ENCODE data around the gene GFY.

DNA sequence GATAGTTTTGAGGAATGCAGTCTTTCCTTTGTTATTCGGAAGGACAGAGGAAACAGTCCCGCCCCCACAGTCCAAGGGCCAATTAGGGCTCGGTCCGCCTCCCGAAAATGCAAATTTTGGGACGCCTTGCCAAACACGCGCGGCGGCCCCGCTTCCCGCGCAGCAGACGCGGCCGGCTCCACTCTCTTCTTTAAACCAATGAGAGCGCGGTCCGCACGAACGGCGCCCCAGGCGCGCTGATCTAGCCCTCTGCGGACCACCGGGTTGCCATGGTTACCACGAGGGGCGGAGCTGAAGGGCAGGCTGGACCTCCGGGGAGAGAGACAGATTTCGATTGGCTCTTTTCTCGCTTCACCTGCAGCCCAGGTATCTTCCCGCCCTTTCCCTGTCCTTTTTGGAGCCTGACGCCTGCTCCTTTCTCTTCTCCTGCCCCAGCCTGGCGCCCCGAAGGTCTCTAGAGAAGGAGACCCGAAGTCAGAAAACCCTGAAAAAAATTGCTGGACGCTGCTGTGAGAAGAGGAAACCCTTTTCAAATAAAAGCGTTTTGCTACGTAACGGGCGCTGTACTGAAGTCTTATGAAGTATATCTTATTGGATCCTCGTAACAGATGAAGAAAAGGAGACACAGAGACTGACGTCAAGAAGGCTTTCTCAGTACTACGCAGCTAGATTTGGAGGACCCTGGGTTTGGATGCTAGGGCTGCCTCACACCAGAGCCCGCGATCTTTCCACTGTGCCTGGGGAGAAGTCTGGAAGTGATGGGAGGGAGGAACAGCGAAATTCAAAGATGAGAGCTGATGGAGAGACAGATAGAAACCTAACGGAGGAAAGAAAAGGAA, 3.9 kb upstream of the GFY start:
- TF ChIP-seq, protein P1, sequence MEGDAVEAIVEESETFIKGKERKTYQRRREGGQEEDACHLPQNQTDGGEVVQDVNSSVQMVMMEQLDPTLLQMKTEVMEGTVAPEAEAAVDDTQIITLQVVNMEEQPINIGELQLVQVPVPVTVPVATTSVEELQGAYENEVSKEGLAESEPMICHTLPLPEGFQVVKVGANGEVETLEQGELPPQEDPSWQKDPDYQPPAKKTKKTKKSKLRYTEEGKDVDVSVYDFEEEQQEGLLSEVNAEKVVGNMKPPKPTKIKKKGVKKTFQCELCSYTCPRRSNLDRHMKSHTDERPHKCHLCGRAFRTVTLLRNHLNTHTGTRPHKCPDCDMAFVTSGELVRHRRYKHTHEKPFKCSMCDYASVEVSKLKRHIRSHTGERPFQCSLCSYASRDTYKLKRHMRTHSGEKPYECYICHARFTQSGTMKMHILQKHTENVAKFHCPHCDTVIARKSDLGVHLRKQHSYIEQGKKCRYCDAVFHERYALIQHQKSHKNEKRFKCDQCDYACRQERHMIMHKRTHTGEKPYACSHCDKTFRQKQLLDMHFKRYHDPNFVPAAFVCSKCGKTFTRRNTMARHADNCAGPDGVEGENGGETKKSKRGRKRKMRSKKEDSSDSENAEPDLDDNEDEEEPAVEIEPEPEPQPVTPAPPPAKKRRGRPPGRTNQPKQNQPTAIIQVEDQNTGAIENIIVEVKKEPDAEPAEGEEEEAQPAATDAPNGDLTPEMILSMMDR (IDR thresholded peaks at IDR 0.05; ENCODE audit: low read length): no peak
- no peak for TF ChIP-seq EZH2 (IDR thresholded peaks at IDR 0.05; ENCODE audit: borderline replicate concordance, low read length)
